ENCODE measurements around the gene MCRIP2.
"Not testable (repeated sequence)": the region's sequence is repeated elsewhere in the genome, so short reads cannot be mapped to it uniquely, and the experiment has no call there.

Gene MCRIP2

GRCh38 chr16:641326-642188, at the start of gene MCRIP2:
MCRIP2 (plus strand) TSS chr16:641828; CDS start chr16:641992, 164 bp downstream.
- TF ChIP-seq POLR2A (IDR thresholded peaks at IDR 0.05; ENCODE audit: low read depth, low read length), result peak; percentile 95
- DNase-seq (ENCODE audit: insufficient read length, low spot score) (peak; percentile 98), FAIRE-seq (no peak)

- no peak for FAIRE-seq
- no peak for DNase-seq (ENCODE audit: insufficient read length, low spot score)
- no peak for TF ChIP-seq POLR2A (IDR thresholded peaks at IDR 0.05; ENCODE audit: low read depth, low read length)
These were observed 49.6 kb upstream of the MCRIP2 start for GRCh38 chr16:591892-592517.

GRCh38 chr16:592518-593306, 48.9 kb upstream of the MCRIP2 start:
- DNase-seq (ENCODE audit: insufficient read length, low spot score) (no peak), FAIRE-seq (no peak)
- TF ChIP-seq POLR2A (IDR thresholded peaks at IDR 0.05; ENCODE audit: low read depth, low read length), result no peak

- no peak for FAIRE-seq
These were observed 48.2 kb upstream of the MCRIP2 start for GRCh38 chr16:593406-593805.

GRCh38 chr16:593807-594206, 47.8 kb upstream of the MCRIP2 start:
- TF ChIP-seq POLR2A (IDR thresholded peaks at IDR 0.05; ENCODE audit: low read depth, low read length), result no peak
- FAIRE-seq, result no peak
- no peak for DNase-seq (ENCODE audit: insufficient read length, low spot score)

More at GRCh38 chr16:593406-593805, 48.2 kb upstream of the MCRIP2 start:
- TF ChIP-seq POLR2A (IDR thresholded peaks at IDR 0.05; ENCODE audit: low read depth, low read length), result no peak
- no peak for DNase-seq (ENCODE audit: insufficient read length, low spot score)

- no peak for DNase-seq (ENCODE audit: insufficient read length, low spot score)
- FAIRE-seq, result no peak
- TF ChIP-seq POLR2A (IDR thresholded peaks at IDR 0.05; ENCODE audit: low read depth, low read length), result no peak
These were observed 46.5 kb upstream of the MCRIP2 start for GRCh38 chr16:595094-595528.

GRCh38 chr16:595942-596735, 45.5 kb upstream of the MCRIP2 start:
- FAIRE-seq (no peak), DNase-seq (ENCODE audit: insufficient read length, low spot score) (no peak)
- TF ChIP-seq POLR2A (IDR thresholded peaks at IDR 0.05; ENCODE audit: low read depth, low read length), result no peak

GRCh38 chr16:596736-597060, 44.9 kb upstream of the MCRIP2 start:
- TF ChIP-seq POLR2A (IDR thresholded peaks at IDR 0.05; ENCODE audit: low read depth, low read length), result no peak
- no peak for DNase-seq (ENCODE audit: insufficient read length, low spot score)
- FAIRE-seq, result no peak

GRCh38 chr16:597655-598054, 44.0 kb upstream of the MCRIP2 start:
- DNase-seq (ENCODE audit: insufficient read length, low spot score); FAIRE-seq: not testable (repeated sequence)

- DNase-seq (ENCODE audit: insufficient read length, low spot score) (no peak), FAIRE-seq (no peak)
- TF ChIP-seq POLR2A (IDR thresholded peaks at IDR 0.05; ENCODE audit: low read depth, low read length), result no peak
These were observed 42.5 kb upstream of the MCRIP2 start for GRCh38 chr16:598823-599739.

GRCh38 chr16:600781-601180, 40.8 kb upstream of the MCRIP2 start:
- no peak for FAIRE-seq
- DNase-seq (ENCODE audit: insufficient read length, low spot score), result no peak
- no peak for TF ChIP-seq POLR2A (IDR thresholded peaks at IDR 0.05; ENCODE audit: low read depth, low read length)

GRCh38 chr16:603933-604332, 37.7 kb upstream of the MCRIP2 start:
- no peak for TF ChIP-seq POLR2A (IDR thresholded peaks at IDR 0.05; ENCODE audit: low read depth, low read length)
- DNase-seq (ENCODE audit: insufficient read length, low spot score) (no peak), FAIRE-seq (no peak)
